Prostate gland (tissue), 2 donors: ENCODE data around the gene KAZN.

Source experiments
- POLR2A ChIP-seq: fragments of 450-650 bp; IDR thresholded peaks from one replicate; pipeline ENCODE4 v1.6.1; 2016; ENCODE audit warnings: antibody characterized with exemption, mild to moderate bottlenecking
- POLR2AphosphoS5 ChIP-seq: sonication (generic); formaldehyde crosslinking; IDR thresholded peaks from one replicate; pipeline ENCODE4 v1.6.1; 2017; ENCODE audit warnings: antibody characterized with exemption
- TF ChIP-seq, protein P1 (sequence below), 4 experiments: fragments of 200-600 bp in 2 of 4; fragments of 450-650 bp in 2 of 4; sonication (generic) in 2 of 4; IDR thresholded peaks; 1 replicate in 3 of 4; 2 replicates in 1 of 4; pipeline ENCODE4 v1.5.1; 2016 to 2019; ENCODE audit warnings: antibody characterized with exemption in 4 of 4, mild to moderate bottlenecking in 2 of 4, moderate library complexity in 2 of 4

DNA sequence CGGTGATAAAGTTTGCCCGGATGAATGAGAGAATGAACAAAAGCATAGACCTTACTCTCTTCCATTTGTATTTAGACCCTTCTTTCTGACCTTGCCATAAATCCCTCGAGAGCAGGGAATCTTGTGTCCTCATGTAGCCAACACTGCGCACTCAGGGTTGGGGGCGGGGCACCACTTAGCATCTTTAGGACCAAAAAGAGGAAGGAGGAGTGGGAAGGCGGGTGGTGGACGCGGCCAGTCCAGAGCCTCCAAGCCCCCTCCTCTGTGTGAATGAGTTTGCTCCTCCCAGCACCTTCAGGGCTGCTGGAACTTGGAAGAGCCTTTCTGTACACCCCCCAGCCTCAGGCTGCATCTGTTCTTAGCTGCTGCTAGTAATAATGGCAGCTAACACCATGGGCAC, 413.2 kb downstream of the KAZN start:
- TF ChIP-seq, protein P1, sequence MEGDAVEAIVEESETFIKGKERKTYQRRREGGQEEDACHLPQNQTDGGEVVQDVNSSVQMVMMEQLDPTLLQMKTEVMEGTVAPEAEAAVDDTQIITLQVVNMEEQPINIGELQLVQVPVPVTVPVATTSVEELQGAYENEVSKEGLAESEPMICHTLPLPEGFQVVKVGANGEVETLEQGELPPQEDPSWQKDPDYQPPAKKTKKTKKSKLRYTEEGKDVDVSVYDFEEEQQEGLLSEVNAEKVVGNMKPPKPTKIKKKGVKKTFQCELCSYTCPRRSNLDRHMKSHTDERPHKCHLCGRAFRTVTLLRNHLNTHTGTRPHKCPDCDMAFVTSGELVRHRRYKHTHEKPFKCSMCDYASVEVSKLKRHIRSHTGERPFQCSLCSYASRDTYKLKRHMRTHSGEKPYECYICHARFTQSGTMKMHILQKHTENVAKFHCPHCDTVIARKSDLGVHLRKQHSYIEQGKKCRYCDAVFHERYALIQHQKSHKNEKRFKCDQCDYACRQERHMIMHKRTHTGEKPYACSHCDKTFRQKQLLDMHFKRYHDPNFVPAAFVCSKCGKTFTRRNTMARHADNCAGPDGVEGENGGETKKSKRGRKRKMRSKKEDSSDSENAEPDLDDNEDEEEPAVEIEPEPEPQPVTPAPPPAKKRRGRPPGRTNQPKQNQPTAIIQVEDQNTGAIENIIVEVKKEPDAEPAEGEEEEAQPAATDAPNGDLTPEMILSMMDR (IDR thresholded peaks at IDR 0.05), result no peak
- TF ChIP-seq POLR2A, result no peak
- TF ChIP-seq POLR2AphosphoS5, result no peak
